Naive thymus-derived CD8-positive, alpha-beta T cell (primary cell): ENCODE measurements around the gene UQCC2. TPM values are rescaled to one million over a fixed set of nuclear protein-coding genes. Genes with fewer than 3 reads are reported as not detected.

Experiments
- ATAC-seq, 2 donors: fragments of 150-1000 bp; cut with Tn5 transposase in 1 of 2; sonication (Bioruptor Pico), chemical (Tn5 transposase) in 1 of 2; 1 replicate in 1 of 2; 2 replicates in 1 of 2; pipeline ENCODE4 v1.10.0; 2021; ENCODE audit warnings: mild to moderate bottlenecking in 2 of 2, moderate library complexity in 2 of 2
- POLR2A ChIA-PET: fragments of 350-600 bp; sonication (Branson Sonifier 250); formaldehyde crosslinking; loops from one replicate; lab custom pipeline; 2021; ENCODE audit warnings: antibody characterized with exemption; lab: Charles Lee
- DNase-seq, 10 donors: peaks; one replicate each; pipeline versions ENCODE4 v3.0.0 to v3.0.0-alpha.2; 2020 to 2022
- H3K27ac Mint-ChIP-seq, 10 donors: one replicate each; pipeline ENCODE4 v1.8.0; 2020 to 2022; ENCODE audit warnings: mild to moderate bottlenecking in 10 of 10, mixed read lengths in 10 of 10, moderate library complexity in 4 of 10, inconsistent platforms in 1 of 10
- H3K27me3 Mint-ChIP-seq, 5 donors: one replicate each; pipeline ENCODE4 v1.8.0; 2021 to 2022; ENCODE audit warnings: mixed read lengths in 5 of 5
- H3K36me3 Mint-ChIP-seq, 3 donors: one replicate each; pipeline ENCODE4 v1.8.0; 2020 to 2022; ENCODE audit warnings: mixed read lengths in 3 of 3, mild to moderate bottlenecking in 2 of 3, inconsistent platforms in 1 of 3
- H3K4me1 Mint-ChIP-seq, 4 donors: one replicate each; pipeline ENCODE4 v1.8.0; 2021 to 2022; ENCODE audit warnings: mixed read lengths in 4 of 4
- H3K4me3 Mint-ChIP-seq, 10 donors: one replicate each; pipeline ENCODE4 v1.8.0; 2020 to 2022; ENCODE audit warnings: mild to moderate bottlenecking in 10 of 10, mixed read lengths in 10 of 10, moderate library complexity in 6 of 10, inconsistent platforms in 1 of 10
- H3K9me3 Mint-ChIP-seq, 9 donors: one replicate each; pipeline ENCODE4 v1.8.0; 2020 to 2022; ENCODE audit warnings: mixed read lengths in 9 of 9, mild to moderate bottlenecking in 3 of 9, inconsistent platforms in 1 of 9, moderate library complexity in 1 of 9
- microRNA-seq: library from miRNA; unstranded; fragments of <30 nt; microRNA quantifications from one replicate; pipeline ENCODE4 v1.2.0, GENCODE V29; 2022; ENCODE audit warnings: borderline microRNAs expressed
- polyA plus RNA-seq, 3 donors: library from polyadenylated mRNA; unstranded; fragments of 300-500 nt; fragmentation: Illumina TruSeq; gene quantifications; one replicate each; pipeline ENCODE4 v1.2.3, GENCODE V29; 2021
- total RNA-seq, 8 experiments: library from RNA in 2 of 8; stranded (reverse) in 2 of 8; gene quantifications; one replicate each; pipeline ENCODE4 v1.2.3 and lab custom pipeline; 2021 to 2026

The UQCC2 gene
- total and polyA plus RNA-seq, 5 experiments from 2014 or later, result 23.3 to 57.7 (median 44.4) TPM

GRCh38 chr6:33663028-33663427 lies 48.5 kb downstream of the UQCC2 start:
- H3K4me3 Mint-ChIP-seq, result no peak overlapping the region
- H3K36me3 Mint-ChIP-seq, result peaks cover 0 to 66% (median 4%) of the 10 kb centered on the region in 3 donors
- POLR2A ChIA-PET, result no interaction called here

GRCh38 chr6:33662318-33662717 lies 49.2 kb downstream of the UQCC2 start:
- ATAC-seq (no peak), DNase-seq (no peak)
- H3K27ac Mint-ChIP-seq, result no peak overlapping the region
- H3K36me3 Mint-ChIP-seq, result peaks cover 0 to 64% (median 4%) of the 10 kb centered on the region in 3 donors
- H3K9me3 Mint-ChIP-seq, result no peaks in the 10 kb centered on the region
- no peaks in the 10 kb centered on the region for H3K27me3 Mint-ChIP-seq
- POLR2A ChIA-PET, result no interaction called here
- no peak overlapping the region for H3K4me3 Mint-ChIP-seq
- peaks cover 0 to 2% (median under 1%) of the 10 kb centered on the region in 4 donors for H3K4me1 Mint-ChIP-seq

More at GRCh38 chr6:33663028-33663427, 48.5 kb downstream of the UQCC2 start:
- H3K9me3 Mint-ChIP-seq, result no peaks in the 10 kb centered on the region
- ATAC-seq (no peak), DNase-seq (no peak)
- no peaks in the 10 kb centered on the region for H3K27me3 Mint-ChIP-seq
- H3K4me1 Mint-ChIP-seq, result peaks cover 0 to 2% (median under 1%) of the 10 kb centered on the region in 4 donors
- H3K27ac Mint-ChIP-seq, result peak overlapping the region in 2 of 10 donors; percentile 22 to 59

- no peak for ATAC-seq
- no peaks in the 10 kb centered on the region for H3K9me3 Mint-ChIP-seq
- H3K36me3 Mint-ChIP-seq, result peaks cover 0 to 56% (median under 1%) of the 10 kb centered on the region in 3 donors
- POLR2A ChIA-PET, result interaction anchor here (0.6 kb wide), 1 partner anchor 41 kb away, joined by 4 read pairs; no protein-coding TSS in a partner anchor
- H3K4me1 Mint-ChIP-seq, result peaks cover 0 to 2% (median under 1%) of the 10 kb centered on the region in 4 donors
- DNase-seq, result no peak
- no peak overlapping the region for H3K4me3 Mint-ChIP-seq
- H3K27ac Mint-ChIP-seq, result peak overlapping the region in 1 of 10 donors; percentile 20
- H3K27me3 Mint-ChIP-seq, result no peaks in the 10 kb centered on the region
These were observed 50.2 kb downstream of the UQCC2 start for GRCh38 chr6:33661106-33661838.

- Mint-ChIP-seq H3K9me3 (no peaks in the 10 kb centered on the region), H3K4me3 (no peak overlapping the region), H3K4me1 (peaks cover 0 to 2% (median under 1%) of the 10 kb centered on the region in 4 donors), H3K27ac (peak overlapping the region in 3 of 10 donors; percentile 20 to 56 (median 29)), H3K27me3 (no peaks in the 10 kb centered on the region), H3K36me3 (peaks cover 0 to 46% (median 0%) of the 10 kb centered on the region in 3 donors)
- ATAC-seq (no peak), DNase-seq (no peak)
- POLR2A ChIA-PET, result no interaction called here
These were observed 51.5 kb downstream of the UQCC2 start for GRCh38 chr6:33659986-33660385.

- no peak for ATAC-seq
- Mint-ChIP-seq H3K4me3 (no peak overlapping the region), H3K36me3 (peaks cover 0 to 46% (median 0%) of the 10 kb centered on the region in 3 donors), H3K9me3 (no peaks in the 10 kb centered on the region), H3K27me3 (no peaks in the 10 kb centered on the region), H3K4me1 (peaks cover 0 to 3% (median 2%) of the 10 kb centered on the region in 4 donors), H3K27ac (peak overlapping the region in 1 of 10 donors; percentile 56)
- DNase-seq, result no peak
- POLR2A ChIA-PET, result no interaction called here
These were observed 52.4 kb downstream of the UQCC2 start for GRCh38 chr6:33658982-33659689.

- peaks cover 0 to 4% (median 1%) of the 10 kb centered on the region in 4 donors for H3K4me1 Mint-ChIP-seq
- H3K9me3 Mint-ChIP-seq, result no peaks in the 10 kb centered on the region
- no peak overlapping the region for H3K4me3 Mint-ChIP-seq
- POLR2A ChIA-PET, result no interaction called here
- peaks cover 0 to 45% (median 0%) of the 10 kb centered on the region in 3 donors for H3K36me3 Mint-ChIP-seq
- DNase-seq (no peak), ATAC-seq (no peak)
- H3K27me3 Mint-ChIP-seq, result no peaks in the 10 kb centered on the region
- H3K27ac Mint-ChIP-seq, result peak overlapping the region in 2 of 10 donors; percentile 2 to 68
These were observed 54.7 kb downstream of the UQCC2 start for GRCh38 chr6:33656844-33657243.

GRCh38 chr6:33654831-33655554 lies 56.5 kb downstream of the UQCC2 start:
- Mint-ChIP-seq H3K36me3 (peaks cover 0 to 45% (median 0%) of the 10 kb centered on the region in 3 donors), H3K9me3 (no peaks in the 10 kb centered on the region), H3K27me3 (no peaks in the 10 kb centered on the region), H3K4me1 (peaks cover 3 to 6% (median 4%) of the 10 kb centered on the region in 4 donors), H3K4me3 (no peak overlapping the region), H3K27ac (peak overlapping the region in 2 of 10 donors; percentile 35 to 71)
- ATAC-seq, result no peak
- POLR2A ChIA-PET, result no interaction called here
- no peak for DNase-seq

- POLR2A ChIA-PET, result interaction anchor here (0.5 kb wide), 1 partner anchor 1551 kb away, joined by 3 read pairs; no protein-coding TSS in a partner anchor
These were observed 59.5 kb downstream of the UQCC2 start for GRCh38 chr6:33652002-33652401.

GRCh38 chr6:33651403-33651802 lies 60.1 kb downstream of the UQCC2 start:
- no peaks in the 10 kb centered on the region for H3K27me3 Mint-ChIP-seq
- peaks cover 5 to 15% (median 9%) of the 10 kb centered on the region in 4 donors for H3K4me1 Mint-ChIP-seq
- H3K9me3 Mint-ChIP-seq, result no peaks in the 10 kb centered on the region
- H3K27ac Mint-ChIP-seq, result peak overlapping the region in 2 of 10 donors; percentile 11 to 25
- POLR2A ChIA-PET, result interaction anchor here (0.5 kb wide), 1 partner anchor 1550 kb away, joined by 3 read pairs; no protein-coding TSS in a partner anchor
- DNase-seq (no peak), ATAC-seq (no peak)
- peaks cover 0 to 59% (median 7%) of the 10 kb centered on the region in 3 donors for H3K36me3 Mint-ChIP-seq
- H3K4me3 Mint-ChIP-seq, result no peak overlapping the region

More at GRCh38 chr6:33652002-33652401, 59.5 kb downstream of the UQCC2 start:
- H3K27me3 Mint-ChIP-seq, result no peaks in the 10 kb centered on the region
- peaks cover 0 to 56% (median 7%) of the 10 kb centered on the region in 3 donors for H3K36me3 Mint-ChIP-seq
- ATAC-seq (no peak), DNase-seq (no peak)
- H3K4me3 Mint-ChIP-seq, result peak overlapping the region in 1 of 10 donors; percentile 6
- peaks cover 5 to 11% (median 9%) of the 10 kb centered on the region in 4 donors for H3K4me1 Mint-ChIP-seq
- no peaks in the 10 kb centered on the region for H3K9me3 Mint-ChIP-seq
- H3K27ac Mint-ChIP-seq, result peak overlapping the region in 1 of 10 donors; percentile 57

Small RNA genes within 50 kb of the gene (microRNA-seq; reads per million reads assigned to microRNA genes)
- gene MIR3934, result 5.5 reads per million, percentile 15 among the genes with 10 or more reads in this experiment

Other genes with a start within 250 kb of the UQCC2 start
- gene BAK1, start 131.4 kb downstream of the UQCC2 start, total RNA-seq, result 10 to 100 TPM; 16.3 to 16.5 TPM
- 10 to 100 TPM; 11.8 to 20.9 (median 13.2) TPM for gene BAK1, start 131.4 kb downstream of the UQCC2 start, polyA plus RNA-seq
- 10 to 100 TPM; 44.3 to 46.2 TPM for gene ITPR3, start 90.4 kb downstream of the UQCC2 start, total RNA-seq
- 1 to 10 TPM in 2 of 3 donors, under 1 TPM in 1; 0.98 to 4.9 (median 2.4) TPM for gene ITPR3, start 90.4 kb downstream of the UQCC2 start, polyA plus RNA-seq
- gene IP6K3, start 35.2 kb upstream of the UQCC2 start, total RNA-seq, result not detected
- not detected for gene IP6K3, start 35.2 kb upstream of the UQCC2 start, polyA plus RNA-seq
- gene LEMD2, start 77.4 kb upstream of the UQCC2 start, total RNA-seq, result 100 to 1,000 TPM; 126 to 128 TPM
- gene LEMD2, start 77.4 kb upstream of the UQCC2 start, polyA plus RNA-seq, result 10 to 100 TPM; 24.6 to 43.9 (median 26.0) TPM
- not detected for gene MLN, start 92.3 kb upstream of the UQCC2 start, total RNA-seq
- not detected for gene MLN, start 92.3 kb upstream of the UQCC2 start, polyA plus RNA-seq